Measurements from ENCODE around the gene NHSL1.
"Not testable (repeated sequence)": the region's sequence is repeated elsewhere in the genome, so short reads cannot be mapped to it uniquely, and the experiment has no call there.

Gene NHSL1

DNA sequence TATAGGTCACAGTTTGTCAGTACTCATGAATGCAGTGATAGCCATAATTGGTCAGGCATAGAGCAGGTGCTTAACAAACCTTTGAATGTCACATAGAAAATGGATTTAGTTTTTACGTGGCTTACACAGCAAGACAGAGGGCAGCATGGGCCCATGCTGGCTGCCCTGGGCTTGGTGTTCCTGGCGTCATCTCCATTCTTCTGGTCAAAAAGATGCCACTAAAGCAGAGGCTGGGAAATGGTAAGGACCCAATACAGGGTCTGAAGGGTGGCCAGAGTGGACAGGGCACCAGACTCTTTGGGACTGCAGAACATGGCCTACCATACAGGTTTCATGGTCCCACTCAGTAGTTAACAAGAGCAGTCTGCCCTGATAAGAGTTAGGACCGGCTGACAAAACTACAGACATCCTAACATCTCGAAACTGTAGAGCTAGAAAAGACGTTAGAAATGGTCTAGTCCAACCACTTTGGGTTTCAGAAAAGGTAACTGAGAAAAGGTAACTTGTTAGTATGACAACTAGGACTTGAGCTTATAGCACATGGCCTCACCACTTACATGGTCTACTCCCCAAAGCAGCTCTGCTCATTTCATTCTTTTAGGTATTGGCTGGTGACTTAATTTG is 72.7 kb downstream of the NHSL1 start:
- DNase-seq (ENCODE audit: low read depth) = no peak

DNA sequence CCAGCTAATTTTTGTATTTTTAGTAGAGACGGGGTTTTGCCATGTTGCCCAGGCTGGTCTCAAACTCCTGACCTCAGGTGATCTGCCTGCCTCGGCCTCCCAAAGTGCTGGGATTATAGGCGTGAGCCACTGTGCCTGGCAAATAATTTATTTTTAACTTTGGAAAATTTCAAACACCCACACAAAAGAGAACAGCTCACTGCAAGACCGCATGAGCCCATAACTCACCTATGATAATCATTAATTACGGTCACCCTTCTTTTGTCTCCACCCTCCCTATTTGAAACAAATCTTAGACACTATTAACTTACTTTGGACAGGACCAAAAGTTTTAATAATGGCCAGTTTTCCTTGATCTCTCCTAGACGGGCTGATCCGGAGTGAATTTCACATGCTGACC is 74.0 kb downstream of the NHSL1 start:
- DNase-seq (ENCODE audit: low read depth) = not testable (repeated sequence)

DNA sequence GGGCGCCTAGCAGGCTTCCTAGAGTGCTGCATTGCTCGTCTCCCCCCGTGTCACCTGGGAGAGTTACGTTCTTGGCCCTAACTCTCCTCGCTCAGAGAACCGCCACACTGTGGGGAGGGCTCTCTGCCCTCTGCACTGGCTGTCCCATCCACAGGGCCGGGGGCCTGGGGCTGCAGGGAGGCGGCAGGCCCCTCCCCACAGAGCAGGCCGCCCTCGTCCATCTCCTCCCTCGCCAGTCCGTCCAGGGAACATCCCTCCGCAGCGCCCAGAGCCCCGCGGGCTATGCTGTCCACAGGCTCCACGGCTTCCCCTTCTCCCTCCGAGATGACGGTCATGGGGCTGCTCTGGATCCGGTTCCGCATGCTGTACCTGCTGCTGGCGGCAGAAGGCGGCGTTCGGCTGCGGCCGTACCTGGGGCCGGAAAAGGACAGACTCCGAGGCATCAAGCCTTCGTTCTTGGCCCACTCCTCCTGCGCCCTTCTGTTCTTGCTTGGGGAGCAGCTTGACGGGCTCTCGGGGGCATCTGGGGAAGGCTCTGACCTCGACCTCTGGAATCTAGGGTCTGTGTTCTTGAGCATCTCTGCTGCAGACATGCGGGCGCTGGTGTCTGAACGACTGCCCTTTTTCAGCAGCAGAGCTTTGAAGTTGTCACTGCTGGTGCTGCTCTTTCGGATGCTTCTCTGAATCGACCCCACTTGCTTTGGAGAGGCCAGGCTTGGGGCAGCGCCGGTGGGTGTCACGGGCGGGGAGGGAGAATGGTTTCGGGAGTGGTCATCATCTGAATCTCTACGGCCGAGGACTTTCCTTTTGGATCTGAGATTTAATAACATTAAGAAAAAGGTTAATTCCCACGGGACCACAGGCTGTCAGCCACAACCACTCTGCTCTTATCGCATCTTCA is 75.0 kb downstream of the NHSL1 start:
- no peak for DNase-seq (ENCODE audit: low read depth)

DNA sequence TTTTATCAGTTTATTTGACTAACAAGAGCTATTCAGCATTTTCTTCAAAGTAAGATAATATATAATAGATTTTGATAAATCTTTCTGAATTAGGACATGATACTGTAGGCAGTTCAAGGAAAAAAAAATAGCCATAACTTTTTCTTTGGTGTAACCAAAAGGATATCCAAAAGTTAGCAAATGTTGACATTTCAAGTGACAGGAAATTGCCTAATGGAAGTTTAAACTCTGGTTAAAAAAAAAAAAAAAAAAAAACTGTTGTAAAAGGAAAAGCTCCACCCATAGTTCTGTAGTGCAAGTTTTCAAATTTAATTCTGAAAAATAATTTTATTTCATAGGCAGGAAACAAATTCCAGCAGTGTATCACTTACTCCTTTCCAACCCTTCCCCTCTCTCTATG is 76.4 kb downstream of the NHSL1 start:
- DNase-seq (ENCODE audit: low read depth) = no peak

DNA sequence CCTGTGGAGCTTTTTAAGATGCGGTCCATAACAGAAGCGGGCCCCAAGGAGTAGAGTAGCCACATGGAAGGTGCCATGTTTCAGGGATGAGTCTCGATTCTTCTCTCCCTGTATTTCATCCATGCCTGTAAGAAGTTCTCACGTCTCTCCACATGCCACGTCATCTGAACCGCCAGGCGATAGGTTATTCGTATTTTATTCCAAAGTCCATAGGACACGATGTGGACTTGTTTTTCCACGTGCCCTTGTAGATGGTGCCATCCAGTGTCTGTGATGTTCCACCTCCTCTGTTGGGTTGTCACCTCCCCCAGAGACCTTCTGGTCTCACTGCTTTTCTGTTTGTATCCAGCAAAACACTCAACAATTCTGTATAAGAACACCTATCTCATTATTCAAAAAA is 77.7 kb downstream of the NHSL1 start:
- DNase-seq (ENCODE audit: low read depth) = no peak

DNA sequence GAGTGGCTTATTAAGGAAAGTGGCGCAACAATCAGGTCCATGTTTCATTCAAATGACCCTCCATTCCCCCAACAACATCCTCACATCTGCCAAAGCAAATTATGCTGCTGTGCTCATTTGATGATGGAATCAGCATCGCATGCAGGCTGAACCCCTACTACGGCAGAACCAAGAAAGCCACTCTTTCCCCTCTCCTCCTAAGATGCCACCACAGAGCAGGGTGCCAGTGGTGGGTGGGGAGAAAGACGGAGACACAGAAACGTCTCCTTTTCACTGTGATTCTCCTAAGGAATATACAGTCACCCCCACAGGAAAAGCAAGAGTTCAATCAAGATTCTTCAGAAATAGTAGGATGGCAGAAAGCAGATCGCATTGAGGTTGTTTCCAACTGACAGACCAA is 78.2 kb downstream of the NHSL1 start:
- DNase-seq (ENCODE audit: low read depth) = no peak

DNA sequence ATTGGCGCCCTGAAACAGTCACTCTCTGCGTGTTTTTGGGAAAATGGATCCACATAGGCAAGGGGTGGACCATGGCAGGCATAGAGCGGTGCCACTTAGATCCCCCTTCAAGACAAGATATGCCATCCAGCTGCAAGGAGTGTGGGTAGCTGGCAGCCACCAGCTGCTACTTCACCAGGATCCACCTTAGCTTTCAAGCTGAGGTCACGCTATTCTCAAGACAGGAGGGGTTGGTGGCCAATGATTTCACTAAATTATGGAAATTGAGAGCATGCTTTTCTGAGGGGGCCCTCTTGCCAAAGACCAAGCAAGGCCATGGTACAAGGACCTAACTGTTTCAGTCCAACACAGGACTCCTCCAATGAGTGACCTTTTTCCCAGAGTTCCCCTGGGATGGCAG is 78.9 kb downstream of the NHSL1 start:
- DNase-seq (ENCODE audit: low read depth) = no peak

DNA sequence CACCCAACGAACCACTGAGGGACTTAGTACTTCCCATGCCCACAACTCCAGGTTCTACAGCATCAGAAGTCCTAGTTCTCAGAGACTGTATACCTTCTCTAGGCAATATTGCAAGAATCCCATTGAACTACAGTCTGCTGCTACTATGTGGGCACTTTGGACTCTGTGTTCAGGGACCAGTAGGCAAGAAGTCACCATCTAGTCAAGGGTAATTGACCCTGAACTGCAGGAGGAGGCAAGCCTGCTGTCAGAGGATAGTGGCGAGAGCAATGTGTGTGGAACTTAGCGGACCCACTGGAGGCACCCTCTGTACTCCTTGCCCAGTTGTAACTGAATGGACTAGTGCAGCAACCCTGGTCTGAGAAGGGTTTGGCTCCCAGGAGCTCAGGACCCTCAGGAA is 79.5 kb downstream of the NHSL1 start:
- no peak for DNase-seq (ENCODE audit: low read depth)

DNA sequence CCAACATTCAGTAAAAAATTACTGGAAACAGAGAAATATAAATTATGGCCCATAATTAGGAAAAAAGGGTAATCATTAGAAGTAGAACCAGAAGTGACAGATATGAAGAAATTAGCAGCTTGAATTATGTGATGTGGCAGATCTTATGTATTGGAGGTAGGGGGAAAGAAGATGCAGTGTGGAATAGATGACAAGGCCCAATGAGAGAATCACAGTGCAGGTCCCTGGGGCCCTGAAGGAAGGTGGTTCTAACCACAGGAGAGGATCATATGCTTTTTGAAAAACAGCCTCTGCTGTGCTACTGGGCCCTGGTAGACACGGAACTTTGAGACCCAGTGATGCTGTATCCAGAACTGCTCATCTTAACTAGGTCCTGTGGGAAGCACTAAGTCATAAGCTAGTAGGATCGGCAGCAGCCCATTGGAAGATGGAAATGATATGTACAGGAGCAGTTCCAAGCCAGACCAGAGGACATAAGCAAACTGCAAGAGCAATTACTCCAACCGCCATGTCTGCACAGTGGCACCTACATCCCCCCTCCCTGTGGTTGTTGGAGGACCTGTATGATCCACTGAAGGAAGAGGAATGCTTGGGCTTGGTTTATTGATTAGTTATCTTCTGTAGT is 81.1 kb downstream of the NHSL1 start:
- no peak for DNase-seq (ENCODE audit: low read depth)

DNA sequence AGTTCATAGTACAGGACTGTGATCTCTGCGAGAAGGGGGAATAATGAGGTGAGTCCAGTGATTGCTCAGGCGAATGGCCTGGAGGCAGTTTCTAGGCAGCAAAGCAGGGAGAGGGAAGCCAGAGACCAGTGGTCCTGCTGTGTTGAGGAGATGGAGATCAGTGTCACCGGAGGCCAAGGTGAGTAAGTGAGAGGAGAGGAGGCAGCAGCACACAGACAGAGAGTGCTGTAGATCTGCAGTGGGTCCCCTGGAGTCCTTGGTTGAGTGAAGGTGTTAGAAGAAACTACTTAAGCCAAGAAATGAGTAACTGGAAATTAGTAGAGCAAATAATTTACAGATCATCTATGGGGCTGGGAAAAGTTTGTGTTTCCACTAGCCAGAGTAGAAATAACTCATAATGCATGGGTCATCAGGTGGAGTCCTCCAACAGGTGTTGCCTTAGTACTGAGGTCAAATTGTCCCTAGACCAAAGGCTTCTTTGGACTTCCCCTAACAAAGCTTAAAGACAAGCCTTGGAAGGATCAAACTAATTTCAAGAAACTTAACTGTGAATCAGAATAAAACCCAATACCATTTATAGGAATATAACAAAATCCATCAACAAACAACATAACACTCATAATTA is 81.7 kb downstream of the NHSL1 start:
- no peak for DNase-seq (ENCODE audit: low read depth)

DNA sequence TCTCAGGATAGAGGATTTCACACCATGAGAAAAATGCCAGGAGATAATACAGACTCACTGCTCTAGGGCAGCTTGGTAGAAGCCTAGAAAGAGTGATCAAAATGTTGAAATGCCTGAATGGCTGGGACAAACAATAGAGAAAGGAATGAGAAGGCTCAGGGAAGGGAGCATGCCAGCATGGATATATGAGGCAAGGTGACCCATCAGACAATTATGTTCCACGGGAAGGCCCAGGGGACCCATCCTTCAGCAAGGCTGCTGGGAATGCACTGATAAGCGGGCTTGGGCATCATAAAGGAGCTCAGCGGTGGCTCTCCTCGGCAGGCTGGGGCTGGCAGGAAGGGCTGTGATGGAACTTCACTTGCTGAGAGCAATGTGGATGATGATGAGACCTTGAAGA is 83.1 kb downstream of the NHSL1 start:
- DNase-seq (ENCODE audit: low read depth) = no peak

DNA sequence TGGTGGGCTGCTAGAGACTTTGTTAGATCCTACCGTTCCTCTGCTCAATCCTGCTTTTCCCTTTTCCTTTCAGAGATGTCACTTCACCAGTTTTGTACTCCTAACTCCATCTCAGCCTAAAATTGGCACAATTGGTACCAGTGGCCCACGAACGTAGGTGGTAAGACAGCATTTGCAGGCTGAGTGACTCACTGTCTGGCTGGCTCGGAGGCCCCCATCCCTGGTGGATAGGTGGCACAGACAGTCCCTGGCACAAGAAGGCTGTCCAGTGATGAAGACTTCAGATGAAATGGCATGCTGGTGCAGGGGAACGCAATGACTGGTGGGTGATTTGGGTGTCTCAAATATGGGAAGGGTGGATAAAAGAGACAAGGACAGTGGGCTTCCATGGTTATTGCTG is 84.2 kb downstream of the NHSL1 start:
- no peak for DNase-seq (ENCODE audit: low read depth)

DNA sequence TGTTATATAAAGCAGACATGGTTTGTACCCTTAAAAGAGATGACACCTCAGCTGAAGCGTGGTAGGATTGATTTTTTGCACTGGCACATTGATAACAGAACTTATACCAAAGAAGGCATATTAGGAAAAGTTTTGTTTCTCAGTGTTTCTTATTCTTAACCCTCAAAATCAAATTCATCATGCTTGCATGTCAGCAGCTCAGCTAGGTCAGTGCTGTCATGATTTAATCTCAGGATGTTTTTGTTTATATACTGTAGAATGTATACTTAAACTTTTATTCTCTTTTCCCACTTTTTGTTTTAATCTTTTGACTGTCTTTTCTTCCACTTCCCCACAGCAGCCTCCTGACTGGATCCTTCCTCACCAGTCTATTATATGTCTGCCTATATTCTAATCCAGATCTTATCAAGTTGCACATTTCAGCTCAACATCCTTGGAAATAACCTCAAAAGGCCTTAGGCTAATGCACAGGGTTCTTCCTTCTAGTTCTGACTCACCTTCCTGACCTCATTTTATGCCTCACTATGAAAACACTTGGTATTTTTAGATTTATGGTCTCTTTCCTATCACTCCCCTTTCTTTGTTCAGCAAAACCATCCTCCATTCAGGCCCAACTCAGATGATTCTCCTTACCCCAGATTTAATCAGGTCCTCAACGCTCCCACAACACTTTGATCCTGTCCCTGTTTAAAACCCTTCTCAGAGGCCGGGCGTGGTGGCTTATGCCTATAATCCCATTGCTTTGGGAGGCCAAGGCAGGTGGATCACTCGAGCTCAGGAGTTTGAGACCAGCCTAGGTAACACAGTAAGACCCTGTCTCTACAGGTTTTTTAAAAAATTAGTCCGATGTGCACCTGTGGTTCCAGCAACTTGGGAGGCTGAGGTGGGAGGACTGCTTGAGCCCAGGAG is 88.1 kb downstream of the NHSL1 start:
- no peak for DNase-seq (ENCODE audit: low read depth)

DNA sequence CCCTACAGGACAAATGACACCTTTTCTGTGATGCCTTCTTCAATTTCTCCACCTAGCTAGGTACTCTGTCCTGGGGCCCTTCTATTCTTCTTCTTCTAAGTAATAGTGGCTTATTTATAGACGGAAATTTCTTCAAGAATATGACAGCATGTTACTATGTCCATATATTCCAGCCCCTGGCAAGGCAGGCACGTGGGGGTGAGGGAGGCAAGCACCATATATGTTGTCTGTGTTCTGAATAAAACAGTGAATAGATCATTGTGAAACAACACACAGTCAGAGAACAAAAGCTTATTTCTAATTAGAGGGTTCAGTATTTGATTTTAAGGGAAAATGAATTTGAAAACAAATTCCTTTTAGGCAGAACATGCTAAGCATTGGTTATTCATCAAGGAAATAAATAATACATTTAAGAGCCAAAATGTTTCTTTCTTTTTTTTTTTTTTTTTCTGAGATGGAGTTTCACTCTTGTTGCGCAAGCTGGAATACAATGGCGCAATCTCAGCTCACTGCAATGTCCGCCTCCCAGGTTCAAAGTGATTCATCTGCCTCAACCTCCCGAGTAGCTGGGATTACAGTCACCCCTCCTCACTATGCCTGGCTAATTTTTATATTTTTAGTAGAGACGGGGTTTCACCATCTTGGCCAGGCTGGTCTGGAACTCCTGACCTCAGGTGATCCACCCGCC is 89.1 kb downstream of the NHSL1 start:
- DNase-seq (ENCODE audit: low read depth) = no peak

DNA sequence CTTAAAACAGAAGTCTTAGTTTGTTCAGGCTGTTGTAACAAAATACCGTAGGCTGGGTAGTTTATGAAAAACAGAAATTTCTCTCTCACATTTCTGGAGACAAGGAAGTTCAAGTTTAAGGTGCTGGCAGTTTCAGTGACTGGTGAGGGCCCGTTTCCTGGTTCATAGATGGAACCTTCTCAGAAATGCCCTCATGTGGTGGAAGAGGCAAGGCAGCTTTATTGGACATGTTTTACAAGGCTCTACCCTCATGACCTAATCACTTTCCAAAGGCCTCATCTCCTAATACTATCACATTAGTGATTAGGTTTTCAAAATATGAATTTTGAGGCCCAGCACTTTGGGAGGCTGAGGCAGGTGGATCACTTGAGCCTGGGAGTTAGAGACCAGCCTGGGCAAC is 92.9 kb downstream of the NHSL1 start:
- no peak for DNase-seq (ENCODE audit: low read depth)

DNA sequence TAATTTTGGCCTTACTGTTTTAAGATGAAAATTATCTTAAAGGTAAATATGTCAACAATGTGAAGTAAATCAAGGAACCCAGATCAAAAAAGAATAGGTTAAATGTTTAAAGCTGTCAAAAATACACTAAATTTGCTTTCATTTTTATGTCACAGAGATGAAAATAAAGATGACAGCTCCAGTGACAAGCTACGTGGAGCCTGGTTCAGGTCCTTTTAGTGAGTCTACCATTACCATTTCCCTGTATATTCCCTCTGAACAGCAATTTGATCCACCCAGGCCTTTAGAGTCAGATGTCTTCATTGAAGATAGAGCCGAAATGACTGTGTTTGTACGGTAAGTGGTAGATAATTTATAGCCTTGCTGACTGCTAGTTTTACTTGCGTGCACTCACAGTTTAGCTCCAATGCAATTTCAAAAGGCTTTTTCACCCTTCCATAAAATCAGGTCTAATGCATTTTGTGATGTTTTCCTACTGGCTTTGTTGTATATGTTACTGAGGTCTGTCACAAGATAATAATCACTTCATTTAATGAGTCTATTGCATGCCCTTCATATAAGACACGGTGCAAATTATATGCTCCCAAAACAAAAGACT is 93.4 kb downstream of the NHSL1 start:
- DNase-seq (ENCODE audit: low read depth) = no peak

DNA sequence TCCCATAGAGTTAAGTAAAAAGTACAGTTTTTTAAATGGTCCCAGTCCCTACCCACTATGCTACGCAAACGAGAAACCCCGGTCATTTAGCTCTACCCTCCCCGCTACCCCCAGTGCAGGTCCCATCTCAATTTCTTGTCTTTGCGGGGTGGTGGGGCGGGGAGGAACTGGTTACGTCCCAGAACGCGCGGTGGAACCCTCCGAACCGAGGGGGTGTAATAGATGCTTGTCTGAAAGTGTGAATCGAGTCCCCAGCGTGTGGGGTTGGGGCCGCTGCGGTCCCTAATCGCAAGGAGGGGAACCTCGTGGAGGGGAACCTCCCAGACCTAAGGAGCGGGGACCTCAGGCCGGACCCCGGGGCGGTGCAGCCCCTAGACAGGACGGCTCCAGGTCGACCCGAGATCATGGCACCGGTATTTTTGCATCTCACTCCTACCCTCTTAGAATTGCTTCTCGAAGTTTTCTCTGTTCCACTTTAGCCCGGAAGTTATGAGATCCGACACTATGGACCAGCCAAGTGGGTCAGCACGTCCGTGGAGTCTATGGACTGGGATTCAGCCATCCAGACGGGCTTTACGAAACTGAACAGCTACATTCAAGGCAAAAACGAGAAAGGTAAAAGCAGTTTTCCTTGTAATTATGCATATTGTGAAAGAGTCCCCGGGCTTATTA is 94.5 kb downstream of the NHSL1 start:
- DNase-seq (ENCODE audit: low read depth) = no peak

DNA sequence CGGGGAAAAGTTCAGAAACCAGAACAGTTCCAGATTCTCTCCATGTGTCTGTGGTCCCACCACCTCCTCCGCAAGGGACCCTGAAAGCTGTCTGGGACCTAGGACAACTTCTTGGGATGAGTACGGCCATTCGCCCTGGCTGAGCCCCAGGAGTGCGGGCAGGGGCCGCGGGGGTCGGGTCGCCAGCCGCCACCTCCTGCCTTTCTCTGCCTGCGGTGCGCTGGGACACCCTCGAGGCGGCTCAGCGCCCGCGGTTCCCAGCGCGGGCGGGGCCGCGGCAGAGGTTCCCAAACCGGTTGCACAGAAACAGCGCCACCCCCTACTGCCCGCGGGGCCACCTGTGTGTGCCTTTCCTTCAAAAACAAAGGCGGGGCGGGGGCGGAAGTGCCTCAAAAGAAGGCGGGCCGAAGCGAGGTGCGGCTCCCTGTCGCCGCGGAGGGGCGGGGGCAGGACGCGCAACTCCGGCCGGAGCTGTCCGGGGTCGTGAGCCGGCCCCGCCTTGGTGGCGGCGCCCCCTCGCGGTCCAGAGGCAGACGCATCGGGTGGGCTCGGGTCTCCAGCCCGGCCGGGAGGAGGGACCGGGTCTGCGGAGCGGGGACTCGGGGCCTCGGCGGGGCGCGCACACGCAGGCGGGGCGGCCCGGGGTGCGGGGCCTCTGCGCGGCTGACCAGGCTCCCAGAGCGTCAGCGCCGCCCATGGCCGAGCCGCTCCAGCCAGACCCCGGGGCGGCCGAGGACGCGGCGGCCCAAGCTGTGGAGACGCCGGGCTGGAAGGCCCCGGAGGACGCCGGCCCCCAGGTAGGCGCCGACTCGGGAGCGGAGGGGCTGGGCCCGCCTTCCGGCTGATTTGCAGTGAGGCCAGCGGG is 95.3 kb downstream of the NHSL1 start, which contains the start of gene HEBP2:
TSS of gene HEBP2 (plus strand) at position 423 of the 865 bp plus-strand sequence. CDS start at position 696, 273 bp downstream.
- peak; percentile 90 for DNase-seq (ENCODE audit: low read depth)

DNA sequence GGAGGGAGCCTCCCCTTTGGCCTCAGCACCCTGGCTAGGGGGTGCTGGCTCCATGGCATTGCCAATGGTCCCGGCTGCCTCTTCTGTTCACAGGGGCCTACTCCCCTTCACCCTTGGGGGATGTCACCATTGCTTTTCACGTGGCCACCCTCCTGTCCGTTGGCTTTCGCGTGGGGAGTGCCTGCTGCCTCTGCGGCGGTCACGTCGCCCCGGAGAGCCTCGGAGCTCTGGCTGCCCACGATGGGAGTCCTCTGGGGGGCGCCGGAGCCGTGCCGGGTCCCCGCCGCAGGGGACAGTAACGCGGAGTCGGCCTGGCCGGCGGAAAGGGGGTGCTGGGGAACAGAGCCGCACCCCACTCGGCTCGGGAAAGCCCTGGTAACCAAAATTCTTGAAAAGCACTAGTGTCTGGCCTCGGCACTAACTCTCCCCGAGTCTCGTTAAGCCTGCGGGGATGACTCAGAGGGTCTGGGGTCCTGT is 95.9 kb downstream of the NHSL1 start:
- DNase-seq (ENCODE audit: low read depth) = peak; percentile 4
